HepG2 (cell line): Measurements from ENCODE around the gene FBP2. TPM values are rescaled to one million over a fixed set of nuclear protein-coding genes. Genes with fewer than 3 reads are reported as not detected.
A peak's percentile ranks its signal among the peaks of the same experiment; 100 is the strongest.

Experiments used
- ATM ChIP-seq: fragments of 450-650 bp; IDR thresholded peaks from 2 replicates; pipeline ENCODE4 v1.7.1; 2017; ENCODE audit warnings: mild to moderate bottlenecking, borderline replicate concordance
- BRCA1 ChIP-seq: sonication (generic); formaldehyde crosslinking; IDR thresholded peaks from 2 replicates; pipeline ENCODE4 v1.4.0; 2020; ENCODE audit warnings: missing genetic modification reagents
- DRAP1 ChIP-seq: IDR thresholded peaks from 2 replicates; pipeline ENCODE4 v1.6.1; 2016; ENCODE audit warnings: missing genetic modification reagents, missing compliant biosample characterization
- SOX6 ChIP-seq, 2 experiments: fragments of 450-650 bp in 1 of 2; sonication (generic) in 1 of 2; formaldehyde crosslinking in 1 of 2; IDR thresholded peaks; 2 replicates each; pipeline versions ENCODE4 v1.4.0 to v1.6.1; 2017 to 2020; ENCODE audit warnings: antibody characterized with exemption in 1 of 2, mild to moderate bottlenecking in 1 of 2, missing genetic modification reagents in 1 of 2
- TCF12 ChIP-seq, 2 experiments: fragments of 450-650 bp in 1 of 2; sonication (generic) in 1 of 2; formaldehyde crosslinking in 1 of 2; IDR thresholded peaks; 2 replicates each; pipeline versions ENCODE4 v1.6.1 to v1.8.0; 2017 to 2022; ENCODE audit warnings: antibody characterized with exemption in 1 of 2, mild to moderate bottlenecking in 1 of 2, missing genetic modification reagents in 1 of 2, moderate library complexity in 1 of 2
- XRCC5 ChIP-seq: fragments of 200-400 bp; formaldehyde crosslinking; optimal IDR thresholded peaks from 2 replicates; pipeline ENCODE3; 2017; ENCODE audit warnings: mild to moderate bottlenecking, low read length
- ZBED4 ChIP-seq: sonication (generic); formaldehyde crosslinking; IDR thresholded peaks from 2 replicates; pipeline ENCODE4 v1.4.0; 2020; ENCODE audit warnings: missing genetic modification reagents, borderline replicate concordance
- ZNF232 ChIP-seq: sonication (generic); formaldehyde crosslinking; IDR thresholded peaks from 2 replicates; pipeline ENCODE4 v1.4.0; 2020; ENCODE audit warnings: missing genetic modification reagents, borderline replicate concordance
- ZNF44 ChIP-seq: sonication (generic); formaldehyde crosslinking; IDR thresholded peaks from 2 replicates; pipeline ENCODE4 v1.5.1; 2020; ENCODE audit warnings: mild to moderate bottlenecking, missing genetic modification reagents
- ZNF614 ChIP-seq: IDR thresholded peaks from 2 replicates; pipeline ENCODE4 v1.6.1; 2018; ENCODE audit warnings: missing biosample characterization, missing genetic modification reagents, inconsistent platforms, borderline replicate concordance
- ZNF747 ChIP-seq: sonication (generic); formaldehyde crosslinking; IDR thresholded peaks from 2 replicates; pipeline ENCODE4 v1.8.1; 2023; ENCODE audit warnings: missing genetic modification reagents, mild to moderate bottlenecking, borderline replicate concordance
- ZNF75D ChIP-seq: sonication (generic); formaldehyde crosslinking; IDR thresholded peaks from 2 replicates; pipeline ENCODE4 v1.8.1; 2023; ENCODE audit warnings: missing genetic modification reagents, mild to moderate bottlenecking, borderline replicate concordance
- ZNF770 ChIP-seq: sonication (generic); formaldehyde crosslinking; IDR thresholded peaks from 2 replicates; pipeline ENCODE4 v1.5.0; 2020; ENCODE audit warnings: mild to moderate bottlenecking, missing genetic modification reagents
- polyA plus RNA-seq, 8 experiments: library from polyadenylated mRNA; depleted of rRNA in 3 of 8; stranded (reverse) in 7 of 8; unstranded in 1 of 8; fragments of >200 nt; fragmentation: Illumina TruSeq in 4 of 8; extraction: Trizol in 4 of 8; gene quantifications; 2 replicates each; pipeline versions ENCODE4 v1.2.1 to v1.2.3, GENCODE V29; 2011 to 2016; ENCODE audit warnings: low read depth in 4 of 8, missing spikeins in 1 of 8, mixed read lengths in 1 of 8; ENCODE audit not compliant: insufficient read depth in 1 of 8
- total RNA-seq, 5 experiments: library from RNA; depleted of rRNA; stranded (reverse); fragments of >200 nt; fragmentation: Illumina TruSeq; extraction: Trizol; gene quantifications; 2 replicates each; pipeline ENCODE4 v1.2.3, GENCODE V29; 2016; ENCODE audit warnings: low read depth in 1 of 5
- TF ChIP-seq, protein P1 (sequence below): sonication (generic); formaldehyde crosslinking; IDR thresholded peaks from 2 replicates; pipeline ENCODE4 v1.8.0; 2022; ENCODE audit warnings: low read depth, missing genetic modification reagents
- TF ChIP-seq, protein P2 (sequence below): sonication (generic); formaldehyde crosslinking; IDR thresholded peaks from 2 replicates; pipeline ENCODE4 v1.4.0; 2020; ENCODE audit warnings: missing genetic modification reagents, mild to moderate bottlenecking, borderline replicate concordance

FBP2 gene
- total and polyA plus RNA-seq, 2 of the 13 experiments (the other 11 are each of a cell fraction or from before 2014, with no cell fraction given), result not detected

GRCh38 chr9:94603259-94604160 is 9.9 kb upstream of the FBP2 start (continued):
- TF ChIP-seq ZBED4 (no peak), TCF12 (IDR thresholded peaks at IDR 0.05) (no peak), TCF12 (CRISPR knock-in tag; IDR thresholded peaks at IDR 0.05) (no peak), ZNF232 (CRISPR knock-in tag) (no peak), ZNF75D (CRISPR knock-in tag) (no peak), DRAP1 (CRISPR knock-in tag) (no peak), SOX6 (IDR thresholded peaks at IDR 0.05) (no peak), SOX6 (CRISPR knock-in tag; IDR thresholded peaks at IDR 0.05) (peak; percentile 32; the same call in 1 of the 2 replicates), ZNF747 (no peak), ZNF614 (CRISPR knock-in tag) (no peak), ZNF44 (no peak), XRCC5 (peak; percentile 73), ATM (no peak), BRCA1 (CRISPR knock-in tag) (no peak), ZNF770 (CRISPR knock-in tag) (0 out of 2 replicates have a peak, but pooled peaks have one; percentile 11)
- TF ChIP-seq, protein P1, sequence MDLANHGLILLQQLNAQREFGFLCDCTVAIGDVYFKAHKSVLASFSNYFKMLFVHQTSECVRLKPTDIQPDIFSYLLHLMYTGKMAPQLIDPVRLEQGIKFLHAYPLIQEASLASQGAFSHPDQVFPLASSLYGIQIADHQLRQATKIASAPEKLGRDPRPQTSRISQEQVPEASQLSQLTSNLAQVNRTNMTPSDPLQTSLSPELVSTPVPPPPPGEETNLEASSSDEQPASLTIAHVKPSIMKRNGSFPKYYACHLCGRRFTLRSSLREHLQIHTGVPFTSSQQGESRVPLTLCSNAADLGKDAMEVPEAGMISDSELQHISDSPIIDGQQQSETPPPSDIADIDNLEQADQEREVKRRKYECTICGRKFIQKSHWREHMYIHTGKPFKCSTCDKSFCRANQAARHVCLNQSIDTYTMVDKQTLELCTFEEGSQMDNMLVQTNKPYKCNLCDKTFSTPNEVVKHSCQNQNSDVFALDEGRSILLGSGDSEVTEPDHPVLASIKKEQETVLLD (CRISPR knock-in tag), result no peak
- TF ChIP-seq, protein P2, sequence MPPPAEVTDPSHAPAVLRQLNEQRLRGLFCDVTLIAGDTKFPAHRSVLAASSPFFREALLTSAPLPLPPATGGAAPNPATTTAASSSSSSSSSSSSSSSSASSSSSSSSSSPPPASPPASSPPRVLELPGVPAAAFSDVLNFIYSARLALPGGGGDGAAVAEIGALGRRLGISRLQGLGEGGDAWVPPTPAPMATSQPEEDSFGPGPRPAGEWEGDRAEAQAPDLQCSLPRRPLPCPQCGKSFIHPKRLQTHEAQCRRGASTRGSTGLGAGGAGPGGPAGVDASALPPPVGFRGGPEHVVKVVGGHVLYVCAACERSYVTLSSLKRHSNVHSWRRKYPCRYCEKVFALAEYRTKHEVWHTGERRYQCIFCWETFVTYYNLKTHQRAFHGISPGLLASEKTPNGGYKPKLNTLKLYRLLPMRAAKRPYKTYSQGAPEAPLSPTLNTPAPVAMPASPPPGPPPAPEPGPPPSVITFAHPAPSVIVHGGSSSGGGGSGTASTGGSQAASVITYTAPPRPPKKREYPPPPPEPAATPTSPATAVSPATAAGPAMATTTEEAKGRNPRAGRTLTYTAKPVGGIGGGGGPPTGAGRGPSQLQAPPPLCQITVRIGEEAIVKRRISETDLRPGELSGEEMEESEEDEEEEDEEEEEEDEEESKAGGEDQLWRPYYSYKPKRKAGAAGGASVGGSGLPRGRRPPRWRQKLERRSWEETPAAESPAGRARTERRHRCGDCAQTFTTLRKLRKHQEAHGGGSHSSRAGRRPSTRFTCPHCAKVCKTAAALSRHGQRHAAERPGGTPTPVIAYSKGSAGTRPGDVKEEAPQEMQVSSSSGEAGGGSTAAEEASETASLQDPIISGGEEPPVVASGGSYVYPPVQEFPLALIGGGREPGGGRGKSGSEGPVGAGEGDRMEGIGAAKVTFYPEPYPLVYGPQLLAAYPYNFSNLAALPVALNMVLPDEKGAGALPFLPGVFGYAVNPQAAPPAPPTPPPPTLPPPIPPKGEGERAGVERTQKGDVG (CRISPR knock-in tag), result no peak
